Myocyte (in vitro differentiated cells): ENCODE results near the gene CHRNA4. TPM values are rescaled to one million over a fixed set of nuclear protein-coding genes. Genes with fewer than 3 reads are reported as not detected.
A peak's percentile ranks its signal among the peaks of the same experiment; 100 is the strongest.

ENCODE experiments used
- DNase-seq: peaks from one replicate; pipeline ENCODE4 v3.0.0-alpha.2; 2012; ENCODE audit warnings: low read depth
- polyA plus RNA-seq: library from polyadenylated mRNA; unstranded; fragments of >200 nt; gene quantifications from one replicate; pipeline ENCODE4 v1.2.1, GENCODE V29; 2012; ENCODE audit warnings: missing spikeins
- total RNA-seq: library from RNA; depleted of rRNA; stranded (reverse); fragments of >200 nt; gene quantifications from 2 replicates; pipeline ENCODE4 v1.2.3, GENCODE V29; 2014

Gene CHRNA4
- not detected in 2 replicates for total RNA-seq
- not detected for polyA plus RNA-seq

GRCh38 chr20:63360850-63361518 lies at the start of gene CHRNA4:
Gene CHRNA4, minus strand, starts transcription at chr20:63361349. Its CDS starts 184 bp downstream, at chr20:63361165.
- DNase-seq: no peak

- DNase-seq: no peak
Observed at GRCh38 chr20:63409834-63410435, 48.8 kb upstream of the CHRNA4 start.

- DNase-seq: no peak
Observed at GRCh38 chr20:63409066-63409833, 48.1 kb upstream of the CHRNA4 start.

GRCh38 chr20:63408684-63409046 lies 47.5 kb upstream of the CHRNA4 start:
- no peak for DNase-seq

GRCh38 chr20:63407928-63408683 lies 47.0 kb upstream of the CHRNA4 start:
- DNase-seq: no peak

- DNase-seq: no peak
Observed at GRCh38 chr20:63406617-63407245, 45.6 kb upstream of the CHRNA4 start.

GRCh38 chr20:63406011-63406410 lies 44.9 kb upstream of the CHRNA4 start:
- no peak for DNase-seq

GRCh38 chr20:63405102-63405730 lies 44.1 kb upstream of the CHRNA4 start:
- no peak for DNase-seq

- no peak for DNase-seq
Observed at GRCh38 chr20:63404129-63405085, 43.3 kb upstream of the CHRNA4 start.

GRCh38 chr20:63403403-63404105 lies 42.4 kb upstream of the CHRNA4 start:
- no peak for DNase-seq

GRCh38 chr20:63402860-63403220 lies 41.7 kb upstream of the CHRNA4 start:
- peak; percentile 43 for DNase-seq

GRCh38 chr20:63402181-63402859 lies 41.2 kb upstream of the CHRNA4 start:
- no peak for DNase-seq

GRCh38 chr20:63401384-63402110 lies 40.4 kb upstream of the CHRNA4 start:
- no peak for DNase-seq

- DNase-seq: no peak
Observed at GRCh38 chr20:63400486-63401210, 39.5 kb upstream of the CHRNA4 start.

- no peak for DNase-seq
Observed at GRCh38 chr20:63399596-63400375, 38.6 kb upstream of the CHRNA4 start.
